BJ (cell line): ENCODE results near the gene CD22. TPM values are rescaled to one million over a fixed set of nuclear protein-coding genes. Genes with fewer than 3 reads are reported as not detected.

Source experiments
- CTCF ChIA-PET: fragments of 350-600 bp; formaldehyde crosslinking; extraction: SDS; loops from one replicate; lab custom pipeline; 2021; ENCODE audit warnings: antibody characterized with exemption, inconsistent platforms; lab: Yijun Ruan, JAX
- POLR2A ChIA-PET: fragments of 300-600 bp; sonication (Branson Sonifier 250); formaldehyde crosslinking; extraction: SDS; loops from one replicate; lab custom pipeline; 2021; ENCODE audit warnings: antibody characterized with exemption; lab: Charles Lee
- DNase-seq: peaks from one replicate; pipeline ENCODE4 v3.0.0-alpha.2; 2011; ENCODE audit warnings: low read depth
- H3K27me3 ChIP-seq: 2 replicates; pipeline ENCODE4 v1.6.0; 2011; ENCODE audit warnings: low read length; ENCODE audit not compliant: control insufficient read depth, insufficient read depth
- H3K36me3 ChIP-seq: 2 replicates; pipeline ENCODE4 v1.5.1; 2011; ENCODE audit warnings: low read length; ENCODE audit not compliant: control insufficient read depth, insufficient read depth
- H3K4me3 ChIP-seq: 2 replicates; pipeline ENCODE4 v1.5.1; 2011; ENCODE audit warnings: low read depth, mild to moderate bottlenecking, control low read depth, low read length
- CTCF ChIP-seq: IDR thresholded peaks from 2 replicates; pipeline ENCODE4 v1.5.1; 2011; ENCODE audit warnings: low read depth, mild to moderate bottlenecking, control low read depth, inconsistent platforms, low read length, moderate library complexity; ENCODE audit not compliant: insufficient read depth
- polyA plus RNA-seq: library from polyadenylated mRNA; depleted of rRNA; stranded (reverse); fragments of >200 nt; gene quantifications from 2 replicates; pipeline ENCODE4 v1.2.3, GENCODE V29; 2011

CD22 gene
- polyA plus RNA-seq, 1 experiment, result not detected

- Histone ChIP-seq H3K27me3 (peaks cover 2% of the 10 kb centered on the region; the same call in 1 of the 2 replicates), H3K36me3 (no peaks in the 10 kb centered on the region), H3K4me3 (no peak overlapping the region)
- no peak for DNase-seq
- no peak for TF ChIP-seq CTCF
- ChIA-PET CTCF (interaction anchor here (0.6 kb wide), 1 partner anchor 15 kb away, joined by 3 read pairs; no protein-coding TSS in a partner anchor), POLR2A (no interaction called here)
Observed at GRCh38 chr19:35346193-35347052, 17.4 kb downstream of the CD22 start.

- no peak for TF ChIP-seq CTCF
- ChIA-PET POLR2A (no interaction called here), CTCF (interaction anchor here (1.1 kb wide), 1 partner anchor 148 kb away, joined by 3 read pairs; no protein-coding TSS in a partner anchor)
- no peak for DNase-seq
- no peaks in the 10 kb centered on the region for H3K36me3 ChIP-seq
- peaks cover 2% of the 10 kb centered on the region; the same call in 1 of the 2 replicates for H3K27me3 ChIP-seq
- H3K4me3 ChIP-seq, result no peak within 1 kb of the TSS
Observed at GRCh38 chr19:35347171-35347929, 18.4 kb downstream of the CD22 start, which contains the start of gene FFAR1. Gene FFAR1 (plus strand): TSS chr19:35347902. CDS start chr19:35351552, 3,650 bp downstream.

- DNase-seq, result no peak
- ChIA-PET CTCF (interaction anchor here (1.1 kb wide), 1 partner anchor 147 kb away, joined by 3 read pairs; no protein-coding TSS in a partner anchor), POLR2A (no interaction called here)
Observed at GRCh38 chr19:35347930-35348298, 18.9 kb downstream of the CD22 start.

GRCh38 chr19:35348911-35349611 lies 20.1 kb downstream of the CD22 start:
- peaks cover 2% of the 10 kb centered on the region; the same call in 1 of the 2 replicates for H3K27me3 ChIP-seq
- no peaks in the 10 kb centered on the region for H3K36me3 ChIP-seq
- H3K4me3 ChIP-seq, result no peak overlapping the region
- no peak for DNase-seq
- TF ChIP-seq CTCF, result no peak
- ChIA-PET CTCF (interaction anchor here (0.6 to 0.8 kb wide), 2 partner anchors 17 to 29 kb away, joined by 3 read pairs; no protein-coding TSS in a partner anchor), POLR2A (no interaction called here)

More at GRCh38 chr19:35347930-35348298, 18.9 kb downstream of the CD22 start:
- TF ChIP-seq CTCF, result no peak
- H3K36me3 ChIP-seq, result no peaks in the 10 kb centered on the region
- H3K4me3 ChIP-seq, result no peak overlapping the region
- peaks cover 2% of the 10 kb centered on the region; the same call in 1 of the 2 replicates for H3K27me3 ChIP-seq
